Endothelial cell of umbilical vein (primary cell): ENCODE measurements around the gene PTPRD. TPM values are rescaled to one million over a fixed set of nuclear protein-coding genes. Genes with fewer than 3 reads are reported as not detected.

ENCODE experiments used
- BruUV-seq: library from RNA; stranded (reverse); fragments of 400-500 nt; replicated peaks from 2 replicates; lab custom pipeline; 2021; lab: Mats Ljungman, UMichigan
- CTCF ChIA-PET: fragments of 300-600, 350-600 bp; sonication (Branson Sonifier 250); formaldehyde crosslinking; loops from one replicate; lab custom pipeline; 2021; ENCODE audit warnings: antibody characterized with exemption, inconsistent platforms; lab: Charles Lee
- POLR2A ChIA-PET: fragments of 300-600, 350-600 bp; sonication (Branson Sonifier 250); formaldehyde crosslinking; loops from one replicate; lab custom pipeline; 2021; ENCODE audit warnings: antibody characterized with exemption, inconsistent platforms; lab: Charles Lee
- DNase-seq: peaks from one replicate; pipeline ENCODE4 v3.0.0-alpha.2; 2011; ENCODE audit warnings: low read depth, low spot score
- FAIRE-seq: peaks from 2 replicates; lab custom pipeline; 2011; peaks lifted over from hg19 to GRCh38; lab: Jason Lieb, UNC
- H2AFZ ChIP-seq: 2 replicates; pipeline ENCODE4 v1.6.0; 2012; ENCODE audit warnings: low read depth, low read length, control low read depth, inconsistent platforms
- H3K27ac ChIP-seq: 2 replicates; pipeline ENCODE4 v1.5.1; 2011; ENCODE audit warnings: low read depth, mild to moderate bottlenecking, control low read depth, low read length, moderate library complexity; ENCODE audit not compliant: insufficient read depth
- H3K27me3 ChIP-seq, 2 experiments: 2 replicates each; pipeline versions ENCODE4 v1.6.0 to v1.6.1; 2011; ENCODE audit warnings: low read length in 2 of 2, mixed read lengths in 1 of 2; ENCODE audit not compliant: control insufficient read depth in 2 of 2, insufficient read depth in 2 of 2
- H3K36me3 ChIP-seq, 2 experiments: 2 replicates in 1 of 2; 3 replicates in 1 of 2; pipeline ENCODE4 v1.5.1; 2011; ENCODE audit warnings: low read length in 2 of 2, mild to moderate bottlenecking in 1 of 2, moderate library complexity in 1 of 2; ENCODE audit not compliant: control insufficient read depth in 2 of 2, insufficient read depth in 2 of 2; ENCODE audit errors: extremely low read depth in 1 of 2
- H3K4me1 ChIP-seq: 3 replicates; pipeline ENCODE4 v1.5.1; 2011; ENCODE audit warnings: mild to moderate bottlenecking, low read length; ENCODE audit not compliant: control insufficient read depth, insufficient read depth; ENCODE audit errors: extremely low read depth
- H3K4me2 ChIP-seq: 2 replicates; pipeline ENCODE4 v1.6.1; 2011; ENCODE audit warnings: low read length, control low read depth, mixed read lengths; ENCODE audit not compliant: insufficient read depth
- H3K4me3 ChIP-seq, 3 experiments: fragments of 200-600 bp in 1 of 3; sonication (generic), shearing (Covaris generic) in 1 of 3; replicated peaks in 1 of 3; 2 replicates each; pipeline ENCODE4 v1.5.1; 2011 to 2016; ENCODE audit warnings: control low read depth in 3 of 3, low read length in 3 of 3, mild to moderate bottlenecking in 2 of 3, inconsistent platforms in 1 of 3, low read depth in 1 of 3, moderate library complexity in 1 of 3; ENCODE audit not compliant: insufficient read depth in 1 of 3
- H3K79me2 ChIP-seq: 2 replicates; pipeline ENCODE4 v1.6.0; 2012; ENCODE audit warnings: low read length, inconsistent platforms; ENCODE audit not compliant: control insufficient read depth, insufficient read depth
- H3K9ac ChIP-seq: replicated peaks from 2 replicates; pipeline ENCODE3; 2011; ENCODE audit warnings: low read length, control low read depth; ENCODE audit not compliant: insufficient read depth; ENCODE audit errors: extremely low read depth
- H3K9me1 ChIP-seq: replicated peaks from 3 replicates; pipeline ENCODE4 v1.6.0; 2011; ENCODE audit warnings: mild to moderate bottlenecking, low read length; ENCODE audit not compliant: control insufficient read depth, insufficient read depth; ENCODE audit errors: extremely low read depth
- H3K9me3 ChIP-seq: replicated peaks from 2 replicates; pipeline ENCODE4 v1.5.1; 2012; ENCODE audit warnings: low read length, inconsistent platforms; ENCODE audit not compliant: control insufficient read depth, insufficient read depth
- H4K20me1 ChIP-seq: replicated peaks from 2 replicates; pipeline ENCODE3; 2011; ENCODE audit warnings: mild to moderate bottlenecking, low read length; ENCODE audit not compliant: control insufficient read depth, insufficient read depth; ENCODE audit errors: extremely low read depth
- EZH2 ChIP-seq: IDR thresholded peaks from 2 replicates; pipeline ENCODE4 v1.6.1; 2012; ENCODE audit warnings: borderline replicate concordance, low read depth, mild to moderate bottlenecking, moderate library complexity, low read length, inconsistent platforms; ENCODE audit not compliant: severe bottlenecking
- FOS ChIP-seq: IDR thresholded peaks from 2 replicates; pipeline ENCODE4 v1.6.1; 2011; ENCODE audit warnings: mild to moderate bottlenecking, low read length, moderate library complexity, borderline replicate concordance; ENCODE audit not compliant: insufficient read depth
- JUN ChIP-seq: IDR thresholded peaks from 2 replicates; pipeline ENCODE4 v1.6.1; 2011; ENCODE audit warnings: borderline replicate concordance, low read depth; ENCODE audit not compliant: insufficient read length, insufficient read depth
- MAX ChIP-seq: IDR thresholded peaks from 2 replicates; pipeline ENCODE4 v1.6.1; 2011; ENCODE audit not compliant: insufficient read depth, insufficient read length
- MYC ChIP-seq: IDR thresholded peaks from one replicate; pipeline ENCODE4 v1.6.1; 2011; ENCODE audit warnings: mild to moderate bottlenecking, low read depth, low read length
- POLR2A ChIP-seq: IDR thresholded peaks from 2 replicates; pipeline ENCODE4 v1.6.1; 2012; ENCODE audit warnings: low read depth, mild to moderate bottlenecking, control low read depth, low read length
- dilution Hi-C: fragments of 300-500 bp; cut with MboI; formaldehyde crosslinking; loops from one replicate; pipeline ENCODE4 v1.15.0; 2019; ENCODE audit warnings: low sequenced_read_pairs; ENCODE audit not compliant: extremely low pct_ligation_motif_present
- intact Hi-C: fragments of 100-400 bp; cut with micrococcal nuclease; formaldehyde crosslinking; loops from one replicate; pipeline ENCODE4 v1.10.0; 2022
- polyA plus RNA-seq, 4 experiments: library from polyadenylated mRNA; depleted of rRNA in 3 of 4; stranded (reverse) in 3 of 4; unstranded in 1 of 4; fragments of >200 nt; gene quantifications; 2 replicates each; pipeline versions ENCODE4 v1.2.1 to v1.2.3, GENCODE V29; 2011 to 2012; ENCODE audit warnings: missing spikeins in 1 of 4
- total RNA-seq: library from RNA; stranded (reverse); gene quantifications from 2 replicates; pipeline ENCODE4 v1.2.3, GENCODE V29; 2021

Gene PTPRD
- total and polyA plus RNA-seq, 2 donors (not counting 3 experiments of a cell fraction or from before 2014, with no cell fraction given) = 5.5 to 5.7 TPM

- Histone ChIP-seq H3K9me3 (no peaks in the 10 kb centered on the region), H3K9ac (no peak overlapping the region), H3K4me3 (no peak overlapping the region), H3K36me3 (no peaks in the 10 kb centered on the region), H3K27me3 (no peaks in the 10 kb centered on the region), H3K4me1 (no peaks in the 10 kb centered on the region), H3K79me2 (no peaks in the 10 kb centered on the region), H3K4me2 (no peak overlapping the region), H3K27ac (no peak overlapping the region), H4K20me1 (no peaks in the 10 kb centered on the region), H2AFZ (no peak overlapping the region), H3K9me1 (no peaks in the 10 kb centered on the region)
- ChIA-PET CTCF (no interaction called here), POLR2A (no interaction called here)
- intact Hi-C loops (no loop called here), dilution Hi-C loops (no loop called here)
- BruUV-seq = no TSS peak
- FAIRE-seq (no peak), DNase-seq (no peak)
- TF ChIP-seq EZH2 (no peak), POLR2A (no peak), MAX (no peak), JUN (no peak)
These were observed 1933.4 kb downstream of the PTPRD start for GRCh38 chr9:8679371-8679822.

- dilution Hi-C loops (no loop called here), intact Hi-C loops (no loop called here)
- Histone ChIP-seq H3K36me3 (no peaks in the 10 kb centered on the region), H3K27me3 (no peaks in the 10 kb centered on the region), H3K27ac (no peak overlapping the region), H3K4me2 (no peak overlapping the region), H3K9ac (no peak overlapping the region), H4K20me1 (no peaks in the 10 kb centered on the region), H3K4me3 (no peak overlapping the region), H3K4me1 (no peaks in the 10 kb centered on the region), H3K79me2 (no peaks in the 10 kb centered on the region), H3K9me3 (no peaks in the 10 kb centered on the region), H3K9me1 (no peaks in the 10 kb centered on the region), H2AFZ (no peak overlapping the region)
- ChIA-PET CTCF (no interaction called here), POLR2A (interaction anchor here (0.6 kb wide), 1 partner anchor 424 kb away, joined by 3 read pairs; no protein-coding TSS in a partner anchor)
- DNase-seq (no peak), FAIRE-seq (no peak)
- BruUV-seq = no TSS peak
- TF ChIP-seq FOS (no peak), MYC (no peak)
These were observed 1935.1 kb downstream of the PTPRD start for GRCh38 chr9:8677741-8678140.
